ENCODE data around the gene PEX12. TPM values are rescaled to one million over a fixed set of nuclear protein-coding genes. Genes with fewer than 3 reads are reported as not detected.

PEX12 gene
- total and polyA plus RNA-seq, 9 of the 15 experiments (the other 6 are each of a cell fraction or from before 2014, with no cell fraction given) = 4.0 to 12.4 (median 6.4) TPM

DNA sequence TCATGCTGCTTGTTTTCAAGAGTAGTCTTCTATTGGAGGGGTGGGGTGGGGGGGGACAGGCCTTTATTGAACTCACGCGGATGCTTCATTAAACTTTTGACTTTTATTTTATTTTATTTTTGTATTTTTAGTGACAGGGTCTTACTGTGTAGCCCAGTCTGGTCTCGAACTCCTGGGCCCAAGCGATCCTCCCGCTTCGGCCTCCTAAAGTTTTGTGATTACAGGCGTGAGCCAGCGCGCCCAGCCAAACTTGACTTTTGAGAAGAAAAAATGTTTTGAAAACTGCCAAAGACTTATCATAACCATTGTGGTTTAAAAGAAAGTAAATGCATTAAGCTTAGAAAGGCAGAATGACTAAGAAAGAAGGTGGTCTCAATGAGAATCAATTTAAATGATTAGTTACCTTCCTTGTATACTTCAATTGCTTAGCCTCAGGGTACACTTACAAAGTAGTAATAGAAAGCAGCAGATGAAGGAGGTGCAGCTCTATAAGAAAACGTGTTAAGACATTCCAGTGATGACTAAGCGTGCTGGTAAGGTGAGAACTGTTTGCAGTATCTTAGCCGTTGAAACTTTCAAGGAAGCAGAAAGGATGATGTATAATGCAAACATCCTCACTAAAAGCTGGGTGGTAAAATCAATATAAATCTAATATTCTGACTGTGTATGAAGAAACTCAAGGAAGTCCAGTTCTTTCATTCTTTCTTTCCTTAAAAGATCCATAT lies 10.0 kb upstream of the PEX12 start (continued):
- TF ChIP-seq, protein P1, sequence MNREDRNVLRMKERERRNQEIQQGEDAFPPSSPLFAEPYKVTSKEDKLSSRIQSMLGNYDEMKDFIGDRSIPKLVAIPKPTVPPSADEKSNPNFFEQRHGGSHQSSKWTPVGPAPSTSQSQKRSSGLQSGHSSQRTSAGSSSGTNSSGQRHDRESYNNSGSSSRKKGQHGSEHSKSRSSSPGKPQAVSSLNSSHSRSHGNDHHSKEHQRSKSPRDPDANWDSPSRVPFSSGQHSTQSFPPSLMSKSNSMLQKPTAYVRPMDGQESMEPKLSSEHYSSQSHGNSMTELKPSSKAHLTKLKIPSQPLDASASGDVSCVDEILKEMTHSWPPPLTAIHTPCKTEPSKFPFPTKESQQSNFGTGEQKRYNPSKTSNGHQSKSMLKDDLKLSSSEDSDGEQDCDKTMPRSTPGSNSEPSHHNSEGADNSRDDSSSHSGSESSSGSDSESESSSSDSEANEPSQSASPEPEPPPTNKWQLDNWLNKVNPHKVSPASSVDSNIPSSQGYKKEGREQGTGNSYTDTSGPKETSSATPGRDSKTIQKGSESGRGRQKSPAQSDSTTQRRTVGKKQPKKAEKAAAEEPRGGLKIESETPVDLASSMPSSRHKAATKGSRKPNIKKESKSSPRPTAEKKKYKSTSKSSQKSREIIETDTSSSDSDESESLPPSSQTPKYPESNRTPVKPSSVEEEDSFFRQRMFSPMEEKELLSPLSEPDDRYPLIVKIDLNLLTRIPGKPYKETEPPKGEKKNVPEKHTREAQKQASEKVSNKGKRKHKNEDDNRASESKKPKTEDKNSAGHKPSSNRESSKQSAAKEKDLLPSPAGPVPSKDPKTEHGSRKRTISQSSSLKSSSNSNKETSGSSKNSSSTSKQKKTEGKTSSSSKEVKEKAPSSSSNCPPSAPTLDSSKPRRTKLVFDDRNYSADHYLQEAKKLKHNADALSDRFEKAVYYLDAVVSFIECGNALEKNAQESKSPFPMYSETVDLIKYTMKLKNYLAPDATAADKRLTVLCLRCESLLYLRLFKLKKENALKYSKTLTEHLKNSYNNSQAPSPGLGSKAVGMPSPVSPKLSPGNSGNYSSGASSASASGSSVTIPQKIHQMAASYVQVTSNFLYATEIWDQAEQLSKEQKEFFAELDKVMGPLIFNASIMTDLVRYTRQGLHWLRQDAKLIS (CRISPR knock-in tag; IDR thresholded peaks at IDR 0.05) = no peak; the same call in 1 of the 2 replicates
- TF ChIP-seq, protein P2, sequence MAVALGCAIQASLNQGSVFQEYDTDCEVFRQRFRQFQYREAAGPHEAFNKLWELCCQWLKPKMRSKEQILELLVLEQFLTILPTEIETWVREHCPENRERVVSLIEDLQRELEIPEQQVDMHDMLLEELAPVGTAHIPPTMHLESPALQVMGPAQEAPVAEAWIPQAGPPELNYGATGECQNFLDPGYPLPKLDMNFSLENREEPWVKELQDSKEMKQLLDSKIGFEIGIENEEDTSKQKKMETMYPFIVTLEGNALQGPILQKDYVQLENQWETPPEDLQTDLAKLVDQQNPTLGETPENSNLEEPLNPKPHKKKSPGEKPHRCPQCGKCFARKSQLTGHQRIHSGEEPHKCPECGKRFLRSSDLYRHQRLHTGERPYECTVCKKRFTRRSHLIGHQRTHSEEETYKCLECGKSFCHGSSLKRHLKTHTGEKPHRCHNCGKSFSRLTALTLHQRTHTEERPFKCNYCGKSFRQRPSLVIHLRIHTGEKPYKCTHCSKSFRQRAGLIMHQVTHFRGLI (CRISPR knock-in tag; IDR thresholded peaks at IDR 0.05) = no peak
- TF ChIP-seq ZNF146 (CRISPR knock-in tag; IDR thresholded peaks at IDR 0.05; ENCODE audit: unreplicated experiment) (no peak), HDAC6 (IDR thresholded peaks at IDR 0.05; ENCODE audit: low read depth, low read length) (no peak), KLF10 (CRISPR knock-in tag; IDR thresholded peaks at IDR 0.05) (no peak), ARHGAP35 (IDR thresholded peaks at IDR 0.05; ENCODE audit: partially characterized antibody) (no peak), GATAD2B (IDR thresholded peaks at IDR 0.05; ENCODE audit: borderline replicate concordance) (no peak), ARID1B (IDR thresholded peaks at IDR 0.05) (no peak), RBFOX2 (IDR thresholded peaks at IDR 0.05; ENCODE audit: low read depth, low read length) (peak; percentile 67), TAF7 (tag; IDR thresholded peaks at IDR 0.05) (no peak), SRSF1 (IDR thresholded peaks at IDR 0.05; ENCODE audit: low read depth, low read length) (no peak)
- TF ChIP-seq, protein P3, sequence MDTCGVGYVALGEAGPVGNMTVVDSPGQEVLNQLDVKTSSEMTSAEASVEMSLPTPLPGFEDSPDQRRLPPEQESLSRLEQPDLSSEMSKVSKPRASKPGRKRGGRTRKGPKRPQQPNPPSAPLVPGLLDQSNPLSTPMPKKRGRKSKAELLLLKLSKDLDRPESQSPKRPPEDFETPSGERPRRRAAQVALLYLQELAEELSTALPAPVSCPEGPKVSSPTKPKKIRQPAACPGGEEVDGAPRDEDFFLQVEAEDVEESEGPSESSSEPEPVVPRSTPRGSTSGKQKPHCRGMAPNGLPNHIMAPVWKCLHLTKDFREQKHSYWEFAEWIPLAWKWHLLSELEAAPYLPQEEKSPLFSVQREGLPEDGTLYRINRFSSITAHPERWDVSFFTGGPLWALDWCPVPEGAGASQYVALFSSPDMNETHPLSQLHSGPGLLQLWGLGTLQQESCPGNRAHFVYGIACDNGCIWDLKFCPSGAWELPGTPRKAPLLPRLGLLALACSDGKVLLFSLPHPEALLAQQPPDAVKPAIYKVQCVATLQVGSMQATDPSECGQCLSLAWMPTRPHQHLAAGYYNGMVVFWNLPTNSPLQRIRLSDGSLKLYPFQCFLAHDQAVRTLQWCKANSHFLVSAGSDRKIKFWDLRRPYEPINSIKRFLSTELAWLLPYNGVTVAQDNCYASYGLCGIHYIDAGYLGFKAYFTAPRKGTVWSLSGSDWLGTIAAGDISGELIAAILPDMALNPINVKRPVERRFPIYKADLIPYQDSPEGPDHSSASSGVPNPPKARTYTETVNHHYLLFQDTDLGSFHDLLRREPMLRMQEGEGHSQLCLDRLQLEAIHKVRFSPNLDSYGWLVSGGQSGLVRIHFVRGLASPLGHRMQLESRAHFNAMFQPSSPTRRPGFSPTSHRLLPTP (IDR thresholded peaks at IDR 0.05; ENCODE audit: borderline replicate concordance, extremely low read depth, insufficient read length) = no peak
- TF ChIP-seq, protein P4, sequence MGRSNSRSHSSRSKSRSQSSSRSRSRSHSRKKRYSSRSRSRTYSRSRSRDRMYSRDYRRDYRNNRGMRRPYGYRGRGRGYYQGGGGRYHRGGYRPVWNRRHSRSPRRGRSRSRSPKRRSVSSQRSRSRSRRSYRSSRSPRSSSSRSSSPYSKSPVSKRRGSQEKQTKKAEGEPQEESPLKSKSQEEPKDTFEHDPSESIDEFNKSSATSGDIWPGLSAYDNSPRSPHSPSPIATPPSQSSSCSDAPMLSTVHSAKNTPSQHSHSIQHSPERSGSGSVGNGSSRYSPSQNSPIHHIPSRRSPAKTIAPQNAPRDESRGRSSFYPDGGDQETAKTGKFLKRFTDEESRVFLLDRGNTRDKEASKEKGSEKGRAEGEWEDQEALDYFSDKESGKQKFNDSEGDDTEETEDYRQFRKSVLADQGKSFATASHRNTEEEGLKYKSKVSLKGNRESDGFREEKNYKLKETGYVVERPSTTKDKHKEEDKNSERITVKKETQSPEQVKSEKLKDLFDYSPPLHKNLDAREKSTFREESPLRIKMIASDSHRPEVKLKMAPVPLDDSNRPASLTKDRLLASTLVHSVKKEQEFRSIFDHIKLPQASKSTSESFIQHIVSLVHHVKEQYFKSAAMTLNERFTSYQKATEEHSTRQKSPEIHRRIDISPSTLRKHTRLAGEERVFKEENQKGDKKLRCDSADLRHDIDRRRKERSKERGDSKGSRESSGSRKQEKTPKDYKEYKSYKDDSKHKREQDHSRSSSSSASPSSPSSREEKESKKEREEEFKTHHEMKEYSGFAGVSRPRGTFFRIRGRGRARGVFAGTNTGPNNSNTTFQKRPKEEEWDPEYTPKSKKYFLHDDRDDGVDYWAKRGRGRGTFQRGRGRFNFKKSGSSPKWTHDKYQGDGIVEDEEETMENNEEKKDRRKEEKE (IDR thresholded peaks at IDR 0.05; ENCODE audit: borderline replicate concordance in 1 of 2, control insufficient read depth in 1 of 2, low read depth in 2 of 2, low read length in 1 of 2) = no peak
- TF ChIP-seq, protein P5, sequence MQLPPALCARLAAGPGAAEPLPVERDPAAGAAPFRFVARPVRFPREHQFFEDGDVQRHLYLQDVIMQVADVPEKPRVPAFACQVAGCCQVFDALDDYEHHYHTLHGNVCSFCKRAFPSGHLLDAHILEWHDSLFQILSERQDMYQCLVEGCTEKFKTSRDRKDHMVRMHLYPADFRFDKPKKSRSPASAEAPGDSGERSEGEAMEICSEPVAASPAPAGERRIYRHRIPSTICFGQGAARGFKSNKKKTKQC (CRISPR knock-in tag; IDR thresholded peaks at IDR 0.05) = no peak

Measured in K562 (cell line).